Fibroblast of pulmonary artery (primary cell): ENCODE measurements around the gene FYB2.

Experiments used
- DNase-seq: peaks from one replicate; pipeline ENCODE4 v3.0.0-alpha.2; 2010; ENCODE audit warnings: low read depth
- H3K4me3 ChIP-seq: replicated peaks from 2 replicates; pipeline ENCODE4 v1.5.1; 2011; ENCODE audit warnings: low read depth, mild to moderate bottlenecking, control low read depth, low read length, moderate library complexity
- CTCF ChIP-seq: IDR thresholded peaks from 2 replicates; pipeline ENCODE4 v1.5.1; 2011; ENCODE audit warnings: mild to moderate bottlenecking, control low read depth, low read length, inconsistent platforms; ENCODE audit errors: missing control alignments

Gene FYB2

GRCh38 chr1:56856186-56856585 is 37.0 kb upstream of the FYB2 start:
- H3K4me3 ChIP-seq = no peak overlapping the region
- no peak for TF ChIP-seq CTCF
- DNase-seq = no peak

GRCh38 chr1:56855190-56855589 is 36.0 kb upstream of the FYB2 start:
- TF ChIP-seq CTCF = no peak
- H3K4me3 ChIP-seq = no peak overlapping the region
- no peak for DNase-seq

GRCh38 chr1:56854521-56855099 is 35.4 kb upstream of the FYB2 start, which contains the start of gene C8A:
Gene C8A, plus strand, starts transcription at chr1:56854797. Its CDS starts 105 bp downstream, at chr1:56854902.
- TF ChIP-seq CTCF = no peak
- no peak within 1 kb of the TSS for H3K4me3 ChIP-seq
- no peak for DNase-seq

GRCh38 chr1:56852476-56852875 is 33.3 kb upstream of the FYB2 start:
- no peak for DNase-seq
- no peak for TF ChIP-seq CTCF

GRCh38 chr1:56850922-56851321 is 31.7 kb upstream of the FYB2 start:
- DNase-seq = no peak
- no peak overlapping the region for H3K4me3 ChIP-seq

More at GRCh38 chr1:56852476-56852875, 33.3 kb upstream of the FYB2 start:
- H3K4me3 ChIP-seq = no peak overlapping the region

GRCh38 chr1:56850411-56850810 is 31.2 kb upstream of the FYB2 start:
- no peak for DNase-seq
- no peak overlapping the region for H3K4me3 ChIP-seq

More at GRCh38 chr1:56850922-56851321, 31.7 kb upstream of the FYB2 start:
- no peak for TF ChIP-seq CTCF

More at GRCh38 chr1:56850411-56850810, 31.2 kb upstream of the FYB2 start:
- TF ChIP-seq CTCF = no peak
